HL-60 (cell line): ENCODE data around the gene PXDC1.

ENCODE experiments used
- DNase-seq, 2 experiments: peaks; one replicate each; pipeline ENCODE4 v3.0.0-alpha.2; 2010 to 2020; ENCODE audit warnings: low read depth in 1 of 2, low spot score in 1 of 2
- H3K27ac ChIP-seq: fragments of 250-450 bp; sonication (Bioruptor Pico); replicated peaks from 2 replicates; pipeline ENCODE4 v1.5.1; 2020; ENCODE audit warnings: mild to moderate bottlenecking, moderate library complexity
- H3K27me3 ChIP-seq: fragments of 250-450 bp; sonication (Bioruptor Pico); 2 replicates; pipeline ENCODE4 v1.5.1; 2021; ENCODE audit warnings: mild to moderate bottlenecking, moderate library complexity; ENCODE audit not compliant: insufficient read depth, poor library complexity, severe bottlenecking
- H3K4me3 ChIP-seq: replicated peaks from 2 replicates; pipeline ENCODE4 v1.5.1; 2011; ENCODE audit warnings: mild to moderate bottlenecking, control low read depth, low read length; ENCODE audit not compliant: insufficient read depth
- CTCF ChIP-seq: IDR thresholded peaks from one replicate; pipeline ENCODE4 v1.5.1; 2011; ENCODE audit warnings: low read length, control low read depth, inconsistent platforms; ENCODE audit not compliant: insufficient read depth
- GABPA ChIP-seq: IDR thresholded peaks from 2 replicates; pipeline ENCODE4 v1.6.1; 2012; ENCODE audit warnings: low read depth
- POLR2AphosphoS5 ChIP-seq: IDR thresholded peaks from 2 replicates; pipeline ENCODE4 v1.6.1; 2012; ENCODE audit warnings: low read depth
- REST ChIP-seq: IDR thresholded peaks from 2 replicates; pipeline ENCODE4 v1.6.1; 2012; ENCODE audit warnings: low read depth; ENCODE audit not compliant: insufficient replicate concordance
- SPI1 ChIP-seq: IDR thresholded peaks from 2 replicates; pipeline ENCODE4 v1.6.1; 2012; ENCODE audit warnings: low read depth, mild to moderate bottlenecking, borderline replicate concordance

The PXDC1 gene

GRCh38 chr6:3735029-3735605 is 16.4 kb downstream of the PXDC1 start:
- DNase-seq = no peak
- no peak overlapping the region for H3K4me3 ChIP-seq
- H3K27ac ChIP-seq = no peak overlapping the region
- TF ChIP-seq REST (no peak), GABPA (no peak), CTCF (no peak), SPI1 (no peak), POLR2AphosphoS5 (no peak)
- H3K27me3 ChIP-seq = peaks cover 9% of the 10 kb centered on the region

- no peak overlapping the region for H3K4me3 ChIP-seq
- no peak for DNase-seq
- TF ChIP-seq GABPA (no peak), POLR2AphosphoS5 (no peak), SPI1 (no peak), REST (no peak), CTCF (no peak)
- H3K27me3 ChIP-seq = peaks cover 4% of the 10 kb centered on the region
- H3K27ac ChIP-seq = no peak overlapping the region
These were observed 17.5 kb downstream of the PXDC1 start for GRCh38 chr6:3734023-3734422.

GRCh38 chr6:3733321-3733925 is 18.1 kb downstream of the PXDC1 start:
- DNase-seq = no peak
- peaks cover 4% of the 10 kb centered on the region for H3K27me3 ChIP-seq
- H3K4me3 ChIP-seq = no peak overlapping the region
- no peak overlapping the region for H3K27ac ChIP-seq
- TF ChIP-seq CTCF (no peak), GABPA (no peak), POLR2AphosphoS5 (no peak), REST (no peak), SPI1 (no peak)
